DND-41 (cell line): ENCODE data around the gene LONRF2.

ENCODE experiments used
- ATAC-seq: fragments of 200-7000 bp; cut with Tn5 transposase; 3 replicates; pipeline ENCODE4 v1.9.1; 2021; ENCODE audit warnings: low read depth; ENCODE audit not compliant: insufficient read depth
- DNase-seq: peaks from one replicate; pipeline ENCODE4 v3.0.0-alpha.2; 2020
- H2AFZ ChIP-seq: 2 replicates; pipeline ENCODE4 v1.6.0; 2012; ENCODE audit warnings: low read depth, low read length
- H3K27ac ChIP-seq: 2 replicates; pipeline ENCODE4 v1.5.1; 2012; ENCODE audit warnings: low read length, inconsistent platforms
- H3K27me3 ChIP-seq: fragments of 200-600 bp; sonication (generic); 2 replicates; pipeline ENCODE4 v1.6.0; 2012; ENCODE audit warnings: low read length, mild to moderate bottlenecking, inconsistent platforms; ENCODE audit not compliant: insufficient read depth, poor library complexity
- H3K36me3 ChIP-seq: 2 replicates; pipeline ENCODE4 v1.5.1; 2012; ENCODE audit warnings: low read length, inconsistent platforms; ENCODE audit not compliant: insufficient read depth
- H3K4me1 ChIP-seq: 2 replicates; pipeline ENCODE4 v1.5.1; 2012; ENCODE audit warnings: mild to moderate bottlenecking, low read length; ENCODE audit not compliant: insufficient read depth
- H3K4me2 ChIP-seq: 2 replicates; pipeline ENCODE4 v1.6.0; 2012; ENCODE audit warnings: mild to moderate bottlenecking, moderate library complexity, low read length, inconsistent platforms; ENCODE audit not compliant: insufficient read depth
- H3K4me3 ChIP-seq, 2 experiments: fragments of 200-600 bp in 1 of 2; shearing (Covaris generic) in 1 of 2; 2 replicates each; pipeline ENCODE4 v1.5.1; 2012 to 2016; ENCODE audit warnings: inconsistent platforms in 2 of 2, low read length in 2 of 2, mild to moderate bottlenecking in 2 of 2, low read depth in 1 of 2, moderate library complexity in 1 of 2
- H3K79me2 ChIP-seq: 2 replicates; pipeline ENCODE4 v1.6.0; 2012; ENCODE audit warnings: low read length, inconsistent platforms; ENCODE audit not compliant: insufficient read depth
- H3K9ac ChIP-seq: 2 replicates; pipeline ENCODE4 v1.6.0; 2012; ENCODE audit warnings: low read depth, mild to moderate bottlenecking, inconsistent platforms, low read length, moderate library complexity
- H3K9me3 ChIP-seq: 2 replicates; pipeline ENCODE4 v1.5.1; 2012; ENCODE audit warnings: low read length, moderate library complexity, mild to moderate bottlenecking, inconsistent platforms; ENCODE audit not compliant: insufficient read depth, severe bottlenecking
- H4K20me1 ChIP-seq: 2 replicates; pipeline ENCODE4 v1.6.0; 2012; ENCODE audit warnings: low read length; ENCODE audit not compliant: insufficient read depth
- EZH2 ChIP-seq: IDR thresholded peaks from 3 replicates; pipeline ENCODE4 v1.6.1; 2012; ENCODE audit warnings: borderline replicate concordance, low read depth, mild to moderate bottlenecking, moderate library complexity, low read length, inconsistent platforms; ENCODE audit not compliant: severe bottlenecking
- TF ChIP-seq, protein P1 (sequence below): IDR thresholded peaks from 2 replicates; pipeline ENCODE4 v1.5.1; 2012; ENCODE audit warnings: borderline replicate concordance, low read length, moderate library complexity, mild to moderate bottlenecking; ENCODE audit not compliant: poor library complexity, severe bottlenecking; ENCODE audit errors: extremely low read depth

Gene LONRF2

DNA sequence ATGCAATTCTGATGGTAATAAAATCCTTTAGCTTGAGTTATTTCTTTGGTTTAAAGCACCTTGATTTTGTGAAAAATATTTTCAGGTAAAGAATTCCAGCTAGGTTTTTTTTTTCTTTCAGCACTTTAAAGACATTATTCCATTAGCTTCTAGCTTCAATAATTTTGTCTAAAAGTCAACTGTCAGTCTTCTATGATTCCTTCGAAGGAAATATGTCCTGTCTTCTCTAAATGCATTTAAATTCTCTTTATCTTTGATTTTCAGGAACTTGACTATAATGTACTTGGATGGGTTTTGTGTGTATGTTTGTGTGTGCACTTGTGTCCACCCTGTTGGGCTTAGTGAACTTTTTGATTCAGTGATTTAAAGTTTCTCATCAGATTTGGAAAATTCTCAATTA, 4.7 kb downstream of the LONRF2 start:
- DNase-seq: no peak
- peaks cover 12% of the 10 kb centered on the region for H3K9me3 ChIP-seq
- no peaks in the 10 kb centered on the region for H3K36me3 ChIP-seq
- no peak for ATAC-seq
- H3K9ac ChIP-seq: no peak overlapping the region
- H3K27me3 ChIP-seq: no peaks in the 10 kb centered on the region
- H3K4me2 ChIP-seq: no peak overlapping the region
- H3K4me1 ChIP-seq: no peaks in the 10 kb centered on the region
- H3K27ac ChIP-seq: no peak overlapping the region
- no peak overlapping the region for H3K4me3 ChIP-seq
- H4K20me1 ChIP-seq: no peaks in the 10 kb centered on the region
- H3K79me2 ChIP-seq: no peaks in the 10 kb centered on the region
- no peak overlapping the region for H2AFZ ChIP-seq
- TF ChIP-seq, protein P1, sequence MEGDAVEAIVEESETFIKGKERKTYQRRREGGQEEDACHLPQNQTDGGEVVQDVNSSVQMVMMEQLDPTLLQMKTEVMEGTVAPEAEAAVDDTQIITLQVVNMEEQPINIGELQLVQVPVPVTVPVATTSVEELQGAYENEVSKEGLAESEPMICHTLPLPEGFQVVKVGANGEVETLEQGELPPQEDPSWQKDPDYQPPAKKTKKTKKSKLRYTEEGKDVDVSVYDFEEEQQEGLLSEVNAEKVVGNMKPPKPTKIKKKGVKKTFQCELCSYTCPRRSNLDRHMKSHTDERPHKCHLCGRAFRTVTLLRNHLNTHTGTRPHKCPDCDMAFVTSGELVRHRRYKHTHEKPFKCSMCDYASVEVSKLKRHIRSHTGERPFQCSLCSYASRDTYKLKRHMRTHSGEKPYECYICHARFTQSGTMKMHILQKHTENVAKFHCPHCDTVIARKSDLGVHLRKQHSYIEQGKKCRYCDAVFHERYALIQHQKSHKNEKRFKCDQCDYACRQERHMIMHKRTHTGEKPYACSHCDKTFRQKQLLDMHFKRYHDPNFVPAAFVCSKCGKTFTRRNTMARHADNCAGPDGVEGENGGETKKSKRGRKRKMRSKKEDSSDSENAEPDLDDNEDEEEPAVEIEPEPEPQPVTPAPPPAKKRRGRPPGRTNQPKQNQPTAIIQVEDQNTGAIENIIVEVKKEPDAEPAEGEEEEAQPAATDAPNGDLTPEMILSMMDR: no peak
- TF ChIP-seq EZH2: no peak

DNA sequence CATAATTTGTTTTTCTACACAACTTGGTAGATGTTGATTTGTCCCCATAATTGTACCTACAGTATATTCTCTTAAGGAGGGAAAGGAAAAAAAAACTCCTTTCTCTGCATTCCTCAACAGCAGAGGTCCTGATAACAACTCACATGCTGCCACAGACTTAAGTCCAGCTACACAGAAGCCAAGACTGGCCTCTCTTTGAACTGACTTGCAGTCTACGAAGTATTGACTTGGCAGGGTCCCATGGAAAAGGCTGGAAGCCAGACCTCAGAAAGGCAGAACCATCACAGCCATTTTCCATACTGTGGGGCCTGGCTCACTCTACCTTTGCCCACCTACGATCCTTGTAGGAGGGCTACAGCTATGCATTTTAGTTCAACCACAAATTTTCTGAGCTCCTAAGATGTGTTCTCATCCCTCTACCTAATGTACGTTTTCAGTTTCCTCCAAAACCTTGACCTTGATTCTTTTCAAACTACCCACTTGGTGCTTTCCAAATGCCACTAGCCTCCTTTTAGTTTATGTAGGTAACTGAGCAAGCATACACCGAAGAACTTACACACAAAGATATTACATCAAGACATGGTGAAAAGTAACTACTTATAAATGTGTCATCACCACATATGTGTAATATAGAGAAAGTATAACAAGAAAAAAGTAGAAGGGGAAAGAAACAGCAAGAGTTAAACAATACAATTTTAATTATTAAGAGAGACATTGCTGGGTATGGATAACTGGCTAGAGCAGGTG, 12.2 kb downstream of the LONRF2 start:
- H3K9ac ChIP-seq: no peak overlapping the region
- H3K27me3 ChIP-seq: no peaks in the 10 kb centered on the region
- no peak for ATAC-seq
- no peak overlapping the region for H3K27ac ChIP-seq
- H3K4me3 ChIP-seq: no peak overlapping the region
- no peak for DNase-seq
- TF ChIP-seq EZH2: no peak
- TF ChIP-seq, protein P1: no peak
- H3K36me3 ChIP-seq: no peaks in the 10 kb centered on the region
- H3K4me2 ChIP-seq: no peak overlapping the region
- H3K79me2 ChIP-seq: no peaks in the 10 kb centered on the region
- no peaks in the 10 kb centered on the region for H4K20me1 ChIP-seq
- H3K9me3 ChIP-seq: no peaks in the 10 kb centered on the region
- no peaks in the 10 kb centered on the region for H3K4me1 ChIP-seq
- H2AFZ ChIP-seq: no peak overlapping the region

DNA sequence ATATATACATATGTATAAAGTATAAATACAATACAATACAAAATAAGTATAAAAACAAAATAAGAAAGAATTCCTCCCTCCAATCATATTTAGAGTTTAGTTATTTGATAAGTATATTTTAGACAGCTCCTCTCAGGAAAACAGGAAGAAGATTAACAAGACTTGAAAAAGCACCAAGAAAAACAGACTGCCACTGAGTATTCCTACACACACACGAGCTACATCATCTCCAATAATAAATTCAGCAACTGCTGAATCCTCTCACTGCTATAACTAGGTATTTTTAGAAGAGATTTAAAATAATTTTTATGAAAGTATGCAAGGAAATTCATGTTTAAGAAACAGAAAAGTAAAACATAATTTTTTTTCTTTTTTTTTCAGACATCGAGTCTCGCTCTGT, 13.0 kb downstream of the LONRF2 start:
- Histone ChIP-seq H3K4me2 (no peak overlapping the region), H3K36me3 (no peaks in the 10 kb centered on the region), H3K79me2 (no peaks in the 10 kb centered on the region), H3K4me3 (no peak overlapping the region), H3K4me1 (no peaks in the 10 kb centered on the region), H2AFZ (no peak overlapping the region), H4K20me1 (no peaks in the 10 kb centered on the region), H3K27me3 (no peaks in the 10 kb centered on the region), H3K9ac (no peak overlapping the region), H3K9me3 (no peaks in the 10 kb centered on the region), H3K27ac (no peak overlapping the region)
- TF ChIP-seq, protein P1: no peak
- TF ChIP-seq EZH2: no peak
- no peak for DNase-seq
- ATAC-seq: no peak

DNA sequence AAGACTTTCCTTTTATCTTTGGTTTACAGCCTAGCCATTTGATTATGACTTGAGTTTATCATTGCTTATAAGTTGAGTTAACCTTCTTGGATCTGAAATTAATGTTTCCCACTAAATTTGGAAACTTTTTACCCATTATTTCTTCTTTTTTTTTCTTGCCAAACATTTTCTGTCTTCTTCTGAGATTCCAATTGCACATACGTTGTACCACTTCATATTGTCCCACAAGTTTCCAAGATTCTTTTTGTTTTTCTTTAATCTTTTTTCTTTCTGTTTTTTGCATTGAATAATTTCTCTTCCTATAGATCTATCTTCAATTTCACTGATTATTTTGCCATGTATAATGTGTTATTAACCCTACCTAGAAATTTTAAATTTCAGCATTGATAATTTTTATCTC, 18.6 kb downstream of the LONRF2 start:
- no peak overlapping the region for H3K4me3 ChIP-seq
- H3K27ac ChIP-seq: no peak overlapping the region
- TF ChIP-seq EZH2: no peak
- TF ChIP-seq, protein P1: no peak
- no peaks in the 10 kb centered on the region for H4K20me1 ChIP-seq
- no peaks in the 10 kb centered on the region for H3K27me3 ChIP-seq
- H2AFZ ChIP-seq: no peak overlapping the region
- H3K9me3 ChIP-seq: peaks cover 6% of the 10 kb centered on the region
- H3K4me1 ChIP-seq: no peaks in the 10 kb centered on the region
- no peak overlapping the region for H3K9ac ChIP-seq
- H3K36me3 ChIP-seq: no peaks in the 10 kb centered on the region
- no peak for ATAC-seq
- DNase-seq: no peak
- H3K4me2 ChIP-seq: no peak overlapping the region
- no peaks in the 10 kb centered on the region for H3K79me2 ChIP-seq
